NCI-H2107 (cell line): ENCODE data around the gene STK39.
A peak's percentile ranks its signal among the peaks of the same experiment; 100 is the strongest.
"Not testable (repeated sequence)": the region's sequence is repeated elsewhere in the genome, so short reads cannot be mapped to it uniquely, and the experiment has no call there.

Experiments
- DNase-seq: peaks from one replicate; lab custom pipeline; 2025; lab: John Stamatoyannopoulos, UW

Gene STK39

GRCh38 chr2:168247341-168248261, at the start of gene STK39:
STK39 (minus strand) TSS chr2:168247595; CDS start chr2:168247435, 160 bp downstream.
- no peak for DNase-seq

- no peak for DNase-seq
Observed at GRCh38 chr2:168295051-168295450, 47.7 kb upstream of the STK39 start.

DNA sequence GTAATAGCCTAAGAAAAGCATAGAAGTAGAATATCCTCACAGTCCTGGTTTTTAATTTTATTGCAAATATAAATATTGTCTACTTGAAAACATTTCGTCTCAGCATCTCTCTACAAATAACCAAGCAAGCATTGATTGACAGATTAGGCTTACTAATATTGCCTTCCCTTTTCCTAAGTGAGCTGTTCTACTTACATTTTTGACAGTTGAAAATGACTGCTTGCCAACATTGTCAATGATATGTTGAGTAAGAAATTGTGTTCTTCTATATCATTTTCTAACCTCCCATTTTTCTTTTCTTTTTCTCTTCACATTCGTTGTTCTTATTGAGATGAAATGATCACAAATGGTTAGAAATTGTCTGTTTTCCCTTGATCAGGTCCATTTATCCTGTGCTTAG, 47.0 kb upstream of the STK39 start:
- DNase-seq: no peak

- DNase-seq: no peak
Observed at GRCh38 chr2:168293766-168294165, 46.4 kb upstream of the STK39 start.

DNA sequence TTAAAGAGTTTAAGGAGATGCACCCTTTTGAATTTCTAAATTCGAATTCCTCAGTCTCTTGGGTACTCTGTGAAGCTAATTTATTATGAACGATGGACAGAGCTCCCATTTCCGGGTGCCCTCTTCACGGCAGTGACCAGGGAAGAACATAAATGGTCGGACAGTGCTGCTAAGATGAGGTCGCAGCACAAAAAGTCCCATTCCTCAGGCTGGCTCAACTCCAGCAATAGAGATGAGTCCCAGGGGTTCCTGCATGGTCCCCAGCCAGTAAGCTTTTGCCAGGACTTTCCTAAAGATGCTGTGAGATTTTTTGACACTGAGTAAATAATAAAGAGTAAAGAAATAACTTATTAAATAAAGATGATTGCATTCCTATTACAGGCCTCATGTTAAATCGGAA, 43.0 kb upstream of the STK39 start:
- no peak for DNase-seq

GRCh38 chr2:168289880-168290279, 42.5 kb upstream of the STK39 start:
- no peak for DNase-seq

GRCh38 chr2:168286535-168286934, 39.1 kb upstream of the STK39 start:
- no peak for DNase-seq

DNA sequence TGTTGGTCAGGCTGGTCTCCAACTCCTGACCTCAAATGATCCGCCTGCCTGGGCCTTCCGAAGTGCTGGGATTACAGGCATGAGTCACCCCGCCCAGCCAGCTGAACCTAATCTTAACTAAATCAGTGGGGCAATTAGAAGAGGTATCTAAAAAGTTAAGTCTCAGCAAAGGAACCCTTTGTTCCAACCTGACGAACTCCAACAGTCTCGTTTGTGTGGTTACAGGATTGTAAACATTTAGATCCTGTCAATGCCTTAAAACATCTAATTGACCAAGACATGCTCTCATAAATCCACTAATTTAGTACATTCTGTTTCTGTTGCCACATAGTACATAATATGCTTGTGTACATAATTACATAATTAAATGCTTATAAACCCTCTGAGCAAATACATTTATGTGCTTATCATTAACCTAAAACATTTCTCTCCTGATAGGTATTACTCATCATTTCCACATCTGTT, 31.1 kb upstream of the STK39 start:
- no peak for DNase-seq

DNA sequence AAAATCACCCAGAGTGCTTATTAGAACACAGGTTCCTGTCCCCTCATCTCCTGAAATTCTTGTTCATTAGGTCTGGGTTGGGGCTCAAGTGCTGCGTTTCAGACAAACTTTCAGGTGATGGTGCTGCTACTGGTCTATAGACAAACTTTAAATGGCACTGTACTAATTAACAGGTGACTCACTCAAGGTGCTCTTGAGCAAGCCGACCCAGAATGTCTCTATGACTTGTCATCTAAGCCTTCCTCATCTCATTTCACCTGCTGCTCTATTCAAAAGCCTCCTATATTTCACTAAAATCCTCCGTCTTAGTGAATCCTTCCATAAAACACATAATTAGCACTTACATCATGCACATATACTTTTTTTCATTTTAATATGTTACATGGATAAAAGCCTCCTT, 29.9 kb upstream of the STK39 start:
- DNase-seq: no peak

DNA sequence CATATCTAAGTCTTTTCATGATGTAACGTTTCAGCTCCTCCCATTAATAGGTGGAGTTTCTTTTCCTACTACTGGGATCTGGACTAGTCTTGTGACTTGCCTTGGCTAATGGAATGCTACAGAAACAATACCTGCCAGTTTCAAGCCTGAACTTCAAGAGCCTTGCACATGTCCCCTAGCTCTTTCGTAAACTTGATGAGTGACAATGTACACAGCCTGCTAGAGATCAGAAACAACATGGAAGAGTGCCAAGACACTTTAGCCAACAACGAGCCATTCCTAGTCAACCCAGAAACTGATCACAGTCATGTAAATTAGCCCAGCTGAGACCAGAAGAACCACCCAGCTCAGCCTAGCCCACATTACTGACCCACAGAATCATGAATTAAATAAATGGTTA, 24.8 kb upstream of the STK39 start:
- no peak for DNase-seq

- not testable (repeated sequence) for DNase-seq
Observed at GRCh38 chr2:168262926-168263325, 15.5 kb upstream of the STK39 start.

- DNase-seq: no peak
Observed at GRCh38 chr2:168256448-168256847, 9.1 kb upstream of the STK39 start.

GRCh38 chr2:168255866-168256265, 8.5 kb upstream of the STK39 start:
- DNase-seq: no peak

DNA sequence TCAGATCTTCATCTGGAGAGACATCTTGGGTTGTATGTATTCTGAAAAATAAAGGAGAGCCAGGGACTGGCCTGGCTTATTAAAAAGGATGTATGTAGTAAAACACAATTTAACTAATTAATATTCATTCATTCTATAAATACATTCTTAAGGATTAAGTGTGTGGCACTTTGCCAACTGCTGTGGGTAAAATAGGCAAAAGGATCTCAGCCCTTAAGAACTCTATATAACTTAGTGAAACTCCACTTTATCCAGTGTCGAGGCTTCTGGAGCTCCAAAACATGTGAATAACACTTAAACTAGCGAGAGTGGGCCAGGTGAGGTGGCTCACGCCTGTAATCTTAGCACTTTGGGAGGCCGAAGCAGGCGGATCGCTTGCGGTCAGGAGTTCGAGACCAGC, 7.7 kb upstream of the STK39 start:
- no peak for DNase-seq

- DNase-seq: no peak
Observed at GRCh38 chr2:168254158-168254935, 7.0 kb upstream of the STK39 start.

GRCh38 chr2:168253379-168253778, 6.0 kb upstream of the STK39 start:
- DNase-seq: no peak

DNA sequence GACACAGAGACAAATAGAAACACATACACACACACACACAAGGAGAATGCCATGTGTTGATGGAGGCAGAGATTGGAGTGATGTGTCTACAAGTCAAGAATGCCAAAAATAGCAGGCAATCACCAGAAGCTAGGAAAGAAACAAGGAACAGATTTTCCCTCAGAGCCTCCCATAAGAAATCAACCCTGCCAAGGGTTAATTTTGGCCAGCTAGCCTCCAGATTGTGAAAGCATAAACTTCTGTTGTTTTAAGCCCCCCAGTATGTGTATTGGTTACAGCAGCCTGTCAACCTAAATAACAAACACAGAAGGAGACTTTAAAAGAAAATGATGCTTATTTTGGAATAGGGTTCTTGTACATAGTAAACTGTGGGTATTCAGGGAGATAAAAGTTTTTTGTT, 5.6 kb upstream of the STK39 start:
- DNase-seq: no peak

GRCh38 chr2:168246483-168247340, 683 bp downstream of the STK39 start:
- DNase-seq: peak; percentile 35

DNA sequence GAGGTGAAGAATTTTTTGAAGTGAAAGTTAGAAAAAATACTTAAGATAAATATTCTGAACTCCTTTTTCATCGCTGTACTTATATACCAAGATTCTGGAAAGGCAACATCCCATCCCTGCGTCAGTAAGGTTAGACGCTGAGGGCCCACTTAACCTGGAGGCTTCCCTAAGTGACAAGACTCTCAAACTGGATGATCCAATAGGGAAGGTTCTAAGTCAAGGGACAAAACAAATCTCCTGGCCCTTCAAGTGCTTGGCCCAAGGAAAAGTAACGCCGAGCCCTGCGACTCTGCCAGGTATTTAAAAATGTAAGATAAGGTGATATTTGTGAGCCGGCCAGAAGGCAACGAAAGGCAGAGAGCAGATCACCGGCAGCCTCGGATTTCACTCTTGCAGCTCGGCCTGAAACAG, 1.3 kb downstream of the STK39 start:
- no peak for DNase-seq

GRCh38 chr2:168245074-168245825, 2.1 kb downstream of the STK39 start:
- DNase-seq: no peak

DNA sequence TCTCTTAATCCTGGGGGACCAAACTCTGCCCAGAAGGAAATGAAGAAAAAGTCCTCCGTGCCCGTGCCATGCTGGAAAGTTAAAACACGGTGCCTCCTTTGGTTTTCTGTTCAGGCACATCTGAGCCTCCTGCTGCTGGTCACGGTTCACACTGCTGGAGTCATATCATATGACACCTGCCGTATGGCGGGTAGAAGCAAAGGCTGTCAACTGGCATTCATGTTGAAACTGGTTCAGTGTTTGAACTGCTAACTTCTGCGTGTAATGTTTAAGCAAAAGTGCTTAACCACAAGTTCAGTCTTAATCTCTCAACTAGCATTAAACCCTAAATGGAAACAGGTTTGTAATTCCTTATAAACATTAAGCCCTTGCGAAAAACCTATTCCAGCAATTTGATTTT, 3.1 kb downstream of the STK39 start:
- DNase-seq: peak; percentile 56
